ENCODE data around the gene DHX34.

The DHX34 gene

GRCh38 chr19:47427241-47428176 is 78.4 kb downstream of the DHX34 start:
- ATAC-seq (replicated peaks) (peak; percentile 64), DNase-seq (peak; percentile 66 to 72 (median 69))
- Mint-ChIP-seq H3K36me3 (ENCODE audit: insufficient read depth) (no peaks in the 10 kb centered on the region), H3K4me1 (ENCODE audit: low read depth in 2 of 2) (peaks cover 6 to 10% of the 10 kb centered on the region in 2 donors), H3K27me3 (peaks cover 49 to 59% of the 10 kb centered on the region in 2 donors), H3K4me3 (no peak overlapping the region), H3K9me3 (no peaks in the 10 kb centered on the region), H3K27ac (no peak overlapping the region)

DNA sequence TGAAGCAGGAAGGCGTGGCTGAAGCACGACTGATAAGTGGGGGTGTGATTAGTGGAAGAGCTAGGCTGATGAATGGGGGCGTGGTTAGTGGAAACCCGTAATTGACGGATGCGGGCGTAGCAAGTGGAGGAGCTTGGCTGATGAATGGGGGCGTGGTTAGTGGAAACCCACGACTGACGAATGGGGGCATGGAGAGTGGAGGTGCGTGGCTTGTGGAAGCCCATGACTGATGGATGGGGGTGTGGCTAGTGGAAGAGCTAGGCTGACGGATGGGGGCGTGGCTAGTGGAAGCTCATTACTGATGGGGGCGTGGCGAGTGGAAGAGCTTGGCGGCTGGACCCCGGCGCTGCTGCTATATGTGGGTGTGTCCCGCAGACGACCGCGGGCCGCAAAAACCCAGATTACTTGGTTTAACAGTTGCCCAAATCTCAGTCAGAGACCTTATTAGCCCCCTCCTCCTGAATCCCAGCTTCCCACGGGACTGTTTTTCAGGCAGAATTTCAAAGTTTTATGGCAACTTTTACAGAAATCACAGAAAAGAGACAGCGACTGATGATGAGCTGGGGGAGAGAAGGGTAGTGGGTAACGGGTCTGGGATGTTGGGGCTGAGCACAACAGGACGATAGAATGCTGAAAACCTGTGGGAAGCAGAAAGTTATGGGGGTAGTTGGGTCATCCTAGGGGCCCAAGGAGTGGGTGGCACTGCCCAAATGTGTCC is 79.2 kb downstream of the DHX34 start:
- no peaks in the 10 kb centered on the region for H3K36me3 Mint-ChIP-seq (ENCODE audit: insufficient read depth)
- DNase-seq (peak; percentile 67 to 72 (median 70)), ATAC-seq (replicated peaks) (peak; percentile 78)
- peaks cover 0 to 8% of the 10 kb centered on the region in 2 donors for H3K4me1 Mint-ChIP-seq (ENCODE audit: low read depth in 2 of 2)
- no peaks in the 10 kb centered on the region for H3K9me3 Mint-ChIP-seq
- H3K27ac Mint-ChIP-seq = no peak overlapping the region
- H3K27me3 Mint-ChIP-seq = peaks cover 41 to 54% of the 10 kb centered on the region in 2 donors
- no peak overlapping the region for H3K4me3 Mint-ChIP-seq

DNA sequence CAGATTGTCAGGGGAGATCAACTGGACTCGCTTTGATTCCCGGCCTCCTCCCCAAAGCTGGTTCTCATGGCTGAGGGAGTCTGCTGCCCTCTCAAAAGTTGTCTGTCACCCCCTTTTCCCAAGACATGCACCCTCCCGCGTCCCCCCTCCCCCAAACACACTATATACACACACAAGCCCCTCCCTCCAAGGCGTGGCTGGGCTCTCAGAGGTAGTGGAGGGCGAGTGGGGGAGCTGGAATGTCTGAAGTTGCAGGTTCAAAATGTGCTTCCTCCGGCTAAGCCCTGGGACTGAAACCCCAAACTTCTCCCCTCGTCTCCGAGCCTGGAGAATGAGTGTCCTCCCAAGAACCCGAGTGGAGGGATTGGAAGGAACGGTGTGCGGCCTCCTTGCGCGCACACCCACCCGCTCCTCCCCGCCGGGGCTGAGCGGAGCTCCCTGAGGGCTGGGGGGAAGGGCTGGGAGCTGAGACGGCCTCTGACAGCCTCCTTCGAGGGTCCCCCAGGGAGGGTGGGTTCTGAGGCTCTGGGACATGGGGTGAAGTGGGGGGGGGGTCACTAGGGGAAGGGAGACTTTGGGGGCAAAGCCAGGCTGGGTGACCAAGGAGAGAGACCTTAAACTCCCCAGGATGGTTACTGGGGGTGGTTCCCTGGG is 80.2 kb downstream of the DHX34 start:
- Mint-ChIP-seq H3K4me3 (peak overlapping the region; percentile 51 to 66), H3K9me3 (no peaks in the 10 kb centered on the region), H3K4me1 (ENCODE audit: low read depth in 2 of 2) (peaks cover 0 to 8% of the 10 kb centered on the region in 2 donors), H3K27ac (peak overlapping the region in 1 of 2 donors; percentile 35), H3K36me3 (ENCODE audit: insufficient read depth) (no peaks in the 10 kb centered on the region), H3K27me3 (peaks cover 36 to 44% of the 10 kb centered on the region in 2 donors)
- ATAC-seq (replicated peaks) = no peak
- DNase-seq = no peak

GRCh38 chr19:47430041-47430802 is 81.1 kb downstream of the DHX34 start:
- peak; percentile 39 for ATAC-seq (replicated peaks)
- Mint-ChIP-seq H3K4me1 (ENCODE audit: low read depth in 2 of 2) (peaks cover 3 to 9% of the 10 kb centered on the region in 2 donors), H3K27ac (peak overlapping the region in 1 of 2 donors; percentile 35), H3K9me3 (no peaks in the 10 kb centered on the region), H3K36me3 (ENCODE audit: insufficient read depth) (no peaks in the 10 kb centered on the region), H3K27me3 (peaks cover 29 to 41% of the 10 kb centered on the region in 2 donors), H3K4me3 (peak overlapping the region; percentile 51 to 66)
- no peak for DNase-seq

GRCh38 chr19:47432091-47432490 is 83.0 kb downstream of the DHX34 start:
- Mint-ChIP-seq H3K36me3 (ENCODE audit: insufficient read depth) (no peaks in the 10 kb centered on the region), H3K27me3 (peaks cover 38 to 60% of the 10 kb centered on the region in 2 donors), H3K9me3 (no peaks in the 10 kb centered on the region), H3K4me1 (ENCODE audit: low read depth in 2 of 2) (peaks cover 18 to 23% of the 10 kb centered on the region in 2 donors), H3K4me3 (no peak overlapping the region), H3K27ac (no peak overlapping the region)
- DNase-seq (no peak), ATAC-seq (replicated peaks) (no peak)
